Natural killer cell treated with Interleukin-12 subunit alpha and Interleukin-12 subunit beta and Interleukin-15 and Interleukin-18, amount 100 ng/mL, for 72 hours (primary cell): ENCODE measurements around the gene CDC42EP1. TPM values are rescaled to one million over a fixed set of nuclear protein-coding genes. Genes with fewer than 3 reads are reported as not detected.
"Not testable (repeated sequence)": the region's sequence is repeated elsewhere in the genome, so short reads cannot be mapped to it uniquely, and the experiment has no call there.

Experiments used
- ATAC-seq, 2 donors: fragments of 150-1000 bp; cut with Tn5 transposase in 1 of 2; sonication (Bioruptor Pico), chemical (Tn5 transposase) in 1 of 2; 2 replicates each; pipeline ENCODE4 v1.10.0; 2021
- DNase-seq: peaks from one replicate; pipeline ENCODE4 v3.0.0; 2022; ENCODE audit warnings: low spot score
- H3K27ac Mint-ChIP-seq, 2 donors: 1 replicate in 1 of 2; 2 replicates in 1 of 2; pipeline ENCODE4 v1.8.0; 2022; ENCODE audit warnings: mixed read lengths in 2 of 2, mild to moderate bottlenecking in 1 of 2, moderate library complexity in 1 of 2
- H3K27me3 Mint-ChIP-seq, 2 donors: 1 replicate in 1 of 2; 2 replicates in 1 of 2; pipeline ENCODE4 v1.8.0; 2022; ENCODE audit warnings: mixed read lengths in 2 of 2
- H3K36me3 Mint-ChIP-seq: one replicate; pipeline ENCODE4 v1.8.0; 2022; ENCODE audit warnings: mixed read lengths
- H3K4me1 Mint-ChIP-seq, 2 donors: 1 replicate in 1 of 2; 2 replicates in 1 of 2; pipeline ENCODE4 v1.8.0; 2022; ENCODE audit warnings: low read depth in 2 of 2, mixed read lengths in 2 of 2, mild to moderate bottlenecking in 1 of 2
- H3K4me3 Mint-ChIP-seq: one replicate; pipeline ENCODE4 v1.8.0; 2022; ENCODE audit warnings: mixed read lengths
- H3K9me3 Mint-ChIP-seq: 2 replicates; pipeline ENCODE4 v1.8.0; 2022; ENCODE audit warnings: mixed read lengths
- total RNA-seq, 2 donors: library from RNA; stranded (reverse); gene quantifications; one replicate each; pipeline ENCODE4 v1.2.3, GENCODE V29; 2022

Gene CDC42EP1
- total RNA-seq, 2 donors from 2014 or later: 1.9 to 3.5 TPM

DNA sequence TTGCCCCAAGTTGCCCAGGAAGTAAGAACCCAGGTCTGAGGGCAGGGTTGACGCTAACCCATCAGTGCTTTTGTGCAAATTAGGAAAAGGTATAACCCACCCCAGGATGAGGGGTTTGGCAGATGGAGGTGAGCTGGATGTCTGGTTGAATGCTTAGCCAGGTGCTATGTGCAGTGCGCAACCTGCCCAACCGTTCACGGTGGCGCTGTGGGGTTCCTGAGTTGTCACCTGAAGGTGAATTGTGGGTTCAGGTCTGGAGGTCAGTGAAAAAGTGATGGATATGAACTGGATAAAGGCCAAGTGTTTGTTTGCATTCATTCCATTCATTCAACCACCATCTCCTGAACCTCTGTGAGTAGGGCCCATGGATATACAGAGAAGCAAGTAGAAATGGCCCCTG lies 34.0 kb downstream of the CDC42EP1 start:
- H3K27me3 Mint-ChIP-seq: peaks cover 0 to 2% of the 10 kb centered on the region in 2 donors
- no peak overlapping the region for H3K27ac Mint-ChIP-seq
- no peaks in the 10 kb centered on the region for H3K36me3 Mint-ChIP-seq
- H3K4me3 Mint-ChIP-seq: no peak overlapping the region
- no peaks in the 10 kb centered on the region for H3K9me3 Mint-ChIP-seq
- DNase-seq (no peak), ATAC-seq (no peak)
- peaks cover 11 to 13% of the 10 kb centered on the region in 2 donors for H3K4me1 Mint-ChIP-seq

DNA sequence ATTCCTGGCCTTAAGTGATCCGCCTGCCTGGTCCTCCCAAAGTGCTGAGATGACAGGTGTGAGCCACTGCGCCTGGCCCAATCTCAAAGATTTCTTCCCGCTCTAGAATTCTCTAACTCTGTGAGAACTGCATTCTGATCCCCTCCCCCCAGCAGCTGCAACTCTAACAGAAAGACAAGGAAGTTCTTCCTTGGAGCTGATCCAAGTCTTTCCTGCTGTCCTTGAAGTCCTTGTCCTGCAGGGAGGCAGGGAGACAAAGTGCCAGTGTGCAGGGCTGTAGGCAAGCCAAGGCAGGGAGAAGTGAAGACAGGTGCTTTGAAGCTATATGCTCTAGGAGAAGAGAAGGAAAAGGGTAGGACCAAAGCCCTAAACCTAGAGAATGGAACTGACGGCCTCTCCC lies 38.9 kb downstream of the CDC42EP1 start:
- peaks cover 0 to 10% of the 10 kb centered on the region in 2 donors for H3K4me1 Mint-ChIP-seq
- H3K4me3 Mint-ChIP-seq: no peak overlapping the region
- peaks cover 0 to 4% of the 10 kb centered on the region in 2 donors for H3K27me3 Mint-ChIP-seq
- ATAC-seq (no peak), DNase-seq (no peak)
- no peaks in the 10 kb centered on the region for H3K36me3 Mint-ChIP-seq
- H3K27ac Mint-ChIP-seq: no peak overlapping the region
- H3K9me3 Mint-ChIP-seq: no peaks in the 10 kb centered on the region

DNA sequence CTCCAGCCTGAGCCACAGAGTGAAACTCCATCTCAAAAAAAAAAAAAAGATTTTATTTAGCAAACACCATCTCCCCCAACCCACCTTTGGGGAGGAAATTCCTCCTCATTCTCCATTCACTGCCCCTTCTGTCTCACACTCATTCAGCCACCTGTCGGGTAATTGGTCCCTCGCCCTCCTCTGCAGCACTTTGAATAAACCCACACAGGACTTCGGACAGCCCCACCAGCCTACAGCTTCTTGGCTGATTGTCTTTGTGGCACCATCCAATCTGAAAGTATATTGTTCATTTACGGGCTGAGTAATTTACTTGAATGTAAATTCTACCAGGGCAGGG lies 40.9 kb downstream of the CDC42EP1 start:
- peaks cover 0 to 4% of the 10 kb centered on the region in 2 donors for H3K27me3 Mint-ChIP-seq
- no peak overlapping the region for H3K4me3 Mint-ChIP-seq
- peak overlapping the region in 1 of 2 donors; percentile 56 for H3K27ac Mint-ChIP-seq
- H3K4me1 Mint-ChIP-seq: peaks cover 12 to 20% of the 10 kb centered on the region in 2 donors
- ATAC-seq (no peak), DNase-seq (no peak)
- no peaks in the 10 kb centered on the region for H3K9me3 Mint-ChIP-seq
- no peaks in the 10 kb centered on the region for H3K36me3 Mint-ChIP-seq

DNA sequence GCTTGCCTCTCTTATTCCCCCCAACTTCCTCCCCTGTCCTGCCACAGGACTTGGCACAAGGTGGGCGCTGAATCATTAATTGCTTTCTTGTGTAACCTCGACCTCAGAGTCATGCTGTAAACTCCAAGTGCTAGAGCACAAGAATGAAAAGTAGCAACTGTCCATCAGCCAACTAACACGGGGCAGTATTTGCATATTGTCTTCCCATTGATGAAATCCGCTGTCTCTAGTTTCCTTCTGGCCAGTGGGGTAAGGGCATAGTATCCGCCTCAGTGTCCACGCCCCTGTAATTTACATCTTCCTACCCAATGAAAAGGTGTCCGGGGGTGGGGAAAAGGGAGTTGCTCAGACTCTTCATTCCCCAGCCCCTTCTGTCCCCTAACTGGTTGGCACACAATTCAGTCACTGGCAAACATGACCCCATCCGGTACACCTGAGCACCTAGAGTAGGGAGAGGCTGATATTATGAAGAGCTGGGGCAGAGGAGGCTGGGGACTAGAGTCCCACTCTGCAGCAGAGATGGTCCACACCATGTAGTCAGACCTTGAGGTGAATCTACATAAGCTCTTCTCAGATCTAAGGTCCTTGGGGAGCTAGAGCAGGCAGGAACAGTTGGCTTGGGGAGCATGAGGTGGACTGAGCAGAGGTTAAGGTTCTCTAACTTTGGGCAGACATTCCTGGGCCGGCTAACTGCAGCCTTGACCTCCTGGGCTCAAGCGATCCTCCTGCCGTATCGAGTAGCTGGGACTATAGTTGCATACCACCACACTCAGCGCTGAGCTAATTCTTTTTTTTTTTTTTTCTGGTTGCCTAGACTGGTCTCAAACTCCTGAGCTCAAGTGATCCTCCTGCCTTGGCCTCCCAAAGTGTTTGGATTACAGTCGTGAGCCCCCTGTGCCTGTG lies 41.5 kb downstream of the CDC42EP1 start:
- peak overlapping the region in 1 of 2 donors; percentile 56 for H3K27ac Mint-ChIP-seq
- no peak for DNase-seq
- no peaks in the 10 kb centered on the region for H3K36me3 Mint-ChIP-seq
- H3K27me3 Mint-ChIP-seq: peaks cover 0 to 4% of the 10 kb centered on the region in 2 donors
- H3K9me3 Mint-ChIP-seq: no peaks in the 10 kb centered on the region
- ATAC-seq: peak; percentile 24 to 69
- H3K4me1 Mint-ChIP-seq: peaks cover 12 to 20% of the 10 kb centered on the region in 2 donors
- no peak overlapping the region for H3K4me3 Mint-ChIP-seq

DNA sequence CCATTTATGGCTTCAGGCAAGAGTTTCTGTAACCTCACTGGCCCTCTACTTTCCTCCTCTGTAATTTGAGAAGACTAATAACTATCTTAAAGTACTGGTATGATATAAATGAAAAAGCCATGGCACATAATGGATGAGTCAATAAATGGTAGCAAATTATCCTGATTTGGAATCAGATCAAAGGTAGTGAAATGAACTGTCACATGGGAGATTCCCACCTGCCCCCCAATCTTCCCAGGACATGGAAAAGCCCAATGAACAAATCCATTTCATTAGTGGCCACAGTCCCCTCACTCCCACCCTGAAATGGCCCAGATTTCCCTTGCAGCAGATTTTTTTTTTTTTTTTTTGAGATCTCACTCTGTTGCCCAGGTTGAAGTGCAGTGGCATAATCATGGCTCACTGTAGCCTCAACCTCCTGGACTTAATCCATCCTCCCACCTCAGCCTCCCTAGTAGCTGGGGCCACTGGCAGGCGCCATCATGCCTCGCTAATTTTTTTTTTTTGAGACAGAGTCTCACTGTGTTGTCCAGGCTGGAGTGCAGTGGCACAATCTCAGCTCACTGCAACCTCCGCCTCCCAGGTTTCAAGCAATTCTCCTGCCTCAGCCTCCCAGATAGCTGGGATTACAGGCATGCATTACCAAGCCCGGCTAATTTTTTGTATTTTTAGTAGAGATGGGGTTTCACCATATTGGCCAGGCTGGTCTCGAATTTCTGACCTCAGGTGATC lies 42.4 kb downstream of the CDC42EP1 start:
- H3K4me1 Mint-ChIP-seq: peaks cover 13 to 25% of the 10 kb centered on the region in 2 donors
- H3K4me3 Mint-ChIP-seq, H3K9me3 Mint-ChIP-seq, H3K36me3 Mint-ChIP-seq, H3K27me3 Mint-ChIP-seq, ATAC-seq, DNase-seq, H3K27ac Mint-ChIP-seq: not testable (repeated sequence)

DNA sequence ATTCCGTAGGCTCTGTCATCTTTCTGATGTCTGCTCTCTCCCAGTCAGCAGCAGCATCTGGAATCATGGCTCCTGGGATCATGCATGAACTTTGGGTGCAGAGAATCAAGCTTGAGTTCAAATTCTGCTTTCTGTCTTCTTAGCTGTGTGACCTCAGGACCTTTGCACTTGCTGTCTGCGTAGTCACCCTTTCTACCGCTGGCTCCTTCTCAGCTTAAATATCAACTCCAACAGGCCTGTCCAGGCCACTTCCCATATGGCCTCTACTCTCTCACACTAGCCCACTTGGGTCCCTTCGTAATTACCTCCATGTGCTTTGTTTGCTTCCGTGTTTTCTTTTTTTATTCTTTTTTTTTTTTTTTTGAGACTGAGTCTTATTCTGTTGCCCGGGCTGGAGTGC lies 43.8 kb downstream of the CDC42EP1 start:
- H3K36me3 Mint-ChIP-seq: no peaks in the 10 kb centered on the region
- no peak overlapping the region for H3K4me3 Mint-ChIP-seq
- DNase-seq (no peak), ATAC-seq (no peak)
- peaks cover 20 to 33% of the 10 kb centered on the region in 2 donors for H3K4me1 Mint-ChIP-seq
- no peak overlapping the region for H3K27ac Mint-ChIP-seq
- H3K9me3 Mint-ChIP-seq: no peaks in the 10 kb centered on the region
- H3K27me3 Mint-ChIP-seq: peaks cover 0 to 4% of the 10 kb centered on the region in 2 donors

DNA sequence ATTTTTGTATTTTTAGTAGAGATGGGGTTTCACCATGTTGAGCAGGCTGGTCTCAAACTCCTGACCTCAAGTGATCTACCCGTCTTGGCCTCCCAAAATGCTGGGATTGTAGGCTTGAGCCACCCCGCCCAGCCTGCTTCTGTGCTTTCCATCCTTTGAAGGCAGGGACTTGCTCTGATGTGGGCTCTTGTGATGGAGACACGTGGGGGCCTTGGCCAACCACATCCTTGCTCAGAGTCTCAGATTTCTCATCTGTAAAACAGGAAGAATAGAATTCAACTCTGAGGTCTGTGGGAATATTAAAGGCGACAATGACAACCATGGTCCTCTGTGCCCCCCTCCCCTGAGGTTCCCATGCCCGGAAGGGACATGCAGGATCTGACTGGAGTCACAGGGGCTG lies 44.6 kb downstream of the CDC42EP1 start:
- Mint-ChIP-seq H3K4me3 (peak overlapping the region; percentile 41), H3K36me3 (no peaks in the 10 kb centered on the region), H3K9me3 (no peaks in the 10 kb centered on the region), H3K4me1 (peaks cover 27 to 41% of the 10 kb centered on the region in 2 donors), H3K27me3 (peaks cover 0 to 4% of the 10 kb centered on the region in 2 donors), H3K27ac (peak overlapping the region; percentile 62 to 70)
- DNase-seq (no peak), ATAC-seq (no peak)

DNA sequence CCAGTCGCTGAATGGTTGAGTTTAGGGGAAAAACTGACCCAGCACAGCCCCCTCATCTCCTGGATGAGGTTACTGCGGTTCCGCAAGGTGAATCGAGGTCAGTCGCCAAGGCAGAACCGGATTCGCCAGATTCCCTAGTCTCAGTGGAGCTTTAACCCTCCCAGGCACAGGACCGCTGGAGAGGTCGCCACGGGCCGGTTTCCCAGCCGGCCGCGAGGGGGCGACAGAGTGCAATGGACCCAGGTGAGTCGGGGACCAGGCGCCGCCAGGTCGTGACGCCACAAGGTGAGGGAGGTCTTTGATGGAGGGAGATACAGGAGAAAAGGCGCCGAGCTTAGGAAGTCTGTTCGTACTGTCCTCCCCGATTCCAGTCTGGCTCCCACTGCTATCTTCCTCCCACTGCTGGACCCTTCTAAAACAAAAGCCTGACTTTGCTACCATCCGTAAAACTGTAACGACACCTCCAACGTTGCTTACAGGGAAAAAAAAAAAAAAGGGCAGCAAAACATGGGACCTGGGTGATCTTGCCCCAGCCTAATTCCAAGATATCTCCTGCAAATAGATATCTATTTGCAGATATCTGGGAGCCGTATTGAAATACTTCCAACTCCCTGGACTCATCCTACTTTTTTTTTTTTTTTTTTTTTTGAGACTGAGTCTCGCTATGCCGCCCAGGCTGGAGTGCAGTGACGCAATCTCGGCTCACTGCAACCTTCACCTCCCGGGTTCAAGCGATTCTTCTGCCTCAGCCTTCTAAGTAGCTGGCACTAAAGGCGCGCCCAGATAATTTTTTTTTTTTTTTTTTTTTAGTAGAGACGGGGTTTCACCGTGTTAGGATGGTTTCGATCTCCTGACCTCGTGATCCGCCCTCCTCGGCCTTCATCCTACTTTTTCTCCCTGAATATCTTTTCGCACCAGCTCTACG lies 47.0 kb downstream of the CDC42EP1 start:
- Mint-ChIP-seq H3K4me1 (peaks cover 29 to 36% of the 10 kb centered on the region in 2 donors), H3K36me3 (no peaks in the 10 kb centered on the region), H3K27ac (peak overlapping the region; percentile 93 to 97), H3K4me3 (peak overlapping the region; percentile 98), H3K27me3 (no peaks in the 10 kb centered on the region), H3K9me3 (no peaks in the 10 kb centered on the region)
- peak in 1 of 2 donors; percentile 13 for ATAC-seq
- peak; percentile 90 for DNase-seq

DNA sequence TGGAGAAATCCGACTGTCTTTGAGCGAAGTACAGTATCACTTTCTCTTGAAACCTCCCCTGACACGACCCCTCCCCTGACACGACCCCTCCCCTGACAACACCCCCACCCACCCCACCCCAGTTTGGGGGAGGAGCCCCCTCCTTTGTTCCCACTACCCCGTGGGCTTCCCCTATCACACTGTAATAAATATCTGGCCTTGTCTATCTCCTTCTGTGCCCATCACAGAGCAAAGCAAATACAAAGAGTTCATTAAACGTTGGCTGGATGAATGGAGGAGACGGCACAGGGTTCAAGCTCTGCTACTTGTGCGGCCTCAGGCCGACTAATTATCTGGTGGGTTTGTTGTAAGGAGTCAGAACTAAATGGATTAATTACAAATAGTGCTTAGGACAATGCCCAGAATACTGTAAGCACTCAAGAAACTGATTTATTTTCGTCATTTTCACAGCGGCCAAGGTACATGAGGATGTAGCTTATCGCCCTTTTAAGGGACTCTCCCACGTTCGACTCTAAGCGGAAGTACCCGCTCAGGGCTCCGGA lies 47.7 kb downstream of the CDC42EP1 start:
- Mint-ChIP-seq H3K4me3 (peak overlapping the region; percentile 98), H3K27ac (peak overlapping the region; percentile 93 to 97), H3K36me3 (no peaks in the 10 kb centered on the region), H3K4me1 (peaks cover 29 to 36% of the 10 kb centered on the region in 2 donors), H3K9me3 (no peaks in the 10 kb centered on the region), H3K27me3 (no peaks in the 10 kb centered on the region)
- DNase-seq (no peak), ATAC-seq (no peak)

DNA sequence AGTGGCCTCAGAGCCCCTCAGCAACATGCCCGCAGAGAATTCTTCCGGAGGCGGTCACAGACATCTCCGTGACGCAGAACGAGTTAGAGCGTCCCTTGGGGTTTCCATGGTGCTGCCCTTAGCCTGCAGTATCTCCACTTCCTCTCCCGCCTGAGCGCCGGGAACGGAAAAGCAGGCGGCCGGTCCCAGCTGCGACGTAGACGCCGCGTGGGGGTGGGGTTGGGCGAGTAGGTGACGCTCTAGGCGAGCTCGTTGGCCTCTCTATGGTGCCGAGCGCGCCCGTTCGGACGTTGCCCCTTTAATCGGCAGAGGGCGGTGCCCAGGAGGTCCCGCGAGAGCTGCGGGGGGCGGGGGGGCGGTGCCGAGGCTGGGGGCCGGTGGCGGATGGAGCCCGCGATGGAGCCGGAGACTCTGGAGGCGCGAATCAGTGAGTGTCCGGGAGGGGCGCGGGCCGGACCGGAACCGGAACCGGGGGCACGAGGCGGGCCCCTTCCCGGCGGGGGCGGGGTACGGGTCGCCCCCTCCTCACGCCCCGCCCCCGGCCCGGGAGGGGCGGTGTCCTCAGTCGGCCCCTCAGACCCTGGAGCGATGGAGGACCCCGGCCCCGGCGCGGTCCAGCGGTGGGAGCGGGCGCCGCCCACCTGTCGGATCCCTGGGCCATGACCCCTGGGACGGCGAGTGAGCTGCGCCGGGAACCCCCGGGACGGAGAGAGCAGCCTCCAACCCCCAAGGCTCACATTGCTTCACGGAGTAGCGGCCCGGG lies 48.4 kb downstream of the CDC42EP1 start, which contains the start of gene GGA1:
Gene GGA1 (plus strand): TSS at position 358 of the 763 bp plus-strand sequence. CDS start 27 bp downstream, at position 385.
- Mint-ChIP-seq H3K4me3 (peak within 1 kb of the TSS; percentile 98), H3K9me3 (no peaks in the 10 kb centered on the region), H3K4me1 (peaks cover 29 to 38% of the 10 kb centered on the region in 2 donors), H3K36me3 (no peaks in the 10 kb centered on the region), H3K27ac (peak within 1 kb of the TSS; percentile 93 to 97), H3K27me3 (no peaks in the 10 kb centered on the region)
- DNase-seq (peak; percentile 98), ATAC-seq (peak; percentile 95 to 96)

DNA sequence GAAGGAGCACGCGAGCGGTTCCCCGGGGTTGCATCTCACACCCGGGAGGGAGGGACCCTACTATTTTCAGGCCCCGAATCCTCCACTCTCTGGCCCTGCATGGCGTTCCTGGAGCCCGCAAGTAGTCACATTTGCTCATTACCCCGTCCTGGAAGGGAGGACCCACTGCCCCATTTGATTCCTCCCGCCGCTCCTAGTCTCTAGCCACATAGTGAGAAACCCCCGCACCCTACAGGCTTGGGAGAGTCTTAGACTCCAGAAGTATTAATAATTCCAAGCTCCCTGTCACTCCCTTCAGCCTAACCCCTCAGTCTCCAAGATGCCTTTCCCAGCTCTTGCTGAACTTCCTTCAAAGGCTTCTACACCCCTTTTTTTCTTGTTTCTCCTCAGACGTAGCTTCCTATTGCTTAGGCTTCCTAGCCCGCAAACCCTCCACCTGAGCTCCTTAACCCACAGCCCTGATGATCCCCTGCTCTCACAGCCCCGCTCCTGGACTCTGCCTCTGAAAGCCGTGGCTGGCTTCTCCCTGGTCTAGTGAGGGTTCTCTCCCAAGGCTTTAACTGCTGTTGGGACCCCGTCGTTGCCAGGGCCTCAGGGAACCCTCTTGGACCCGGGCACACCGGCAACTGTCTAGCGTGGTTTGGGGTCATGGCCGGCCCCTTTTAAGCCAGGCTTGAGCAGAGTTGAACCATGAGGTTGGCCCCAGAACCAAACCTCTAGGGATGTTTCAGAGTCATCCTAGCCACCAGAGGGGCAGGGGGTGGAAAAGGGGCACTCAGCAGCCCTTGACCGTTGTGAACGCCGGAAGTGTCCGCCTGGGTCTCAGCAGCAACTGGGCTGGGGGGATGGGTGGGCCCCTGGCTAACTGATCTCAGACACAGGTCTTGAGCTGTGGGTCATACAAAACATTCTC lies 49.2 kb downstream of the CDC42EP1 start:
- peak overlapping the region; percentile 91 to 93 for H3K27ac Mint-ChIP-seq
- no peaks in the 10 kb centered on the region for H3K36me3 Mint-ChIP-seq
- DNase-seq: no peak
- H3K27me3 Mint-ChIP-seq: no peaks in the 10 kb centered on the region
- ATAC-seq: no peak
- peak overlapping the region; percentile 98 for H3K4me3 Mint-ChIP-seq
- no peaks in the 10 kb centered on the region for H3K9me3 Mint-ChIP-seq
- peaks cover 29 to 36% of the 10 kb centered on the region in 2 donors for H3K4me1 Mint-ChIP-seq

DNA sequence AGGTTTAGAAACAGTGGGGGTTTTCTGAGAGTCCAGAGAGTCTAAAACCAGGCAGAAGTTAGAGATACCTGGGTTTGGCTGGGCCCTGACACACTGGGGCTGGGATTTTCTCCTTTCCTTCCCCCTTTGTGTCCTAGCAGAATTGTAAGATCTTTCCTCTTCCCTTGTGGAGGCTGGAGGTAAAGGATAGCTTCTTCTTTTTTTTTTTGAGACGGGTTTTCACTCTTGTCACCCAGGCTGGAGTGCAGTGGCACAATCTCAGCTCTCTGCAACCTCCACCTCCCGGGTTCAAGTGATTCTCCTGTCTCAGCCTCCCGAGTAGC lies 49.8 kb downstream of the CDC42EP1 start:
- H3K9me3 Mint-ChIP-seq, H3K36me3 Mint-ChIP-seq, ATAC-seq, H3K27me3 Mint-ChIP-seq, DNase-seq: not testable (repeated sequence)
- H3K4me3 Mint-ChIP-seq: peak overlapping the region; percentile 98
- peak overlapping the region; percentile 91 to 93 for H3K27ac Mint-ChIP-seq
- peaks cover 24 to 32% of the 10 kb centered on the region in 2 donors for H3K4me1 Mint-ChIP-seq
